Esophagus (tissue), 2 donors: ENCODE data around the gene ELL. TPM values are rescaled to one million over a fixed set of nuclear protein-coding genes. Genes with fewer than 3 reads are reported as not detected.

Experiments
- H3K27ac ChIP-seq, 2 donors: one replicate each; pipeline ENCODE4 v1.5.1; 2013; ENCODE audit warnings: low read depth in 2 of 2, mild to moderate bottlenecking in 2 of 2, inconsistent platforms in 1 of 2, low read length in 1 of 2, moderate library complexity in 1 of 2
- H3K27me3 ChIP-seq, 2 donors: one replicate each; pipeline ENCODE4 v1.6.1; 2013; ENCODE audit warnings: low read length in 2 of 2, control low read depth in 1 of 2, mild to moderate bottlenecking in 1 of 2; ENCODE audit not compliant: insufficient read depth in 2 of 2, control insufficient read depth in 1 of 2
- H3K36me3 ChIP-seq, 2 donors: one replicate each; pipeline ENCODE4 v1.6.1; 2013; ENCODE audit warnings: low read length in 1 of 2; ENCODE audit not compliant: control insufficient read depth in 2 of 2, insufficient read depth in 2 of 2
- H3K4me1 ChIP-seq, 2 donors: one replicate each; pipeline ENCODE4 v1.6.1; 2013; ENCODE audit warnings: low read length in 1 of 2; ENCODE audit not compliant: control insufficient read depth in 2 of 2, insufficient read depth in 2 of 2
- H3K4me3 ChIP-seq, 2 donors: one replicate each; pipeline ENCODE4 v1.5.1; 2013; ENCODE audit warnings: low read length in 2 of 2, mild to moderate bottlenecking in 2 of 2, low read depth in 1 of 2, moderate library complexity in 1 of 2
- H3K9me3 ChIP-seq, 2 donors: one replicate each; pipeline ENCODE4 v1.6.1; 2013; ENCODE audit warnings: mild to moderate bottlenecking in 2 of 2, low read depth in 1 of 2, low read length in 1 of 2, moderate library complexity in 1 of 2; ENCODE audit not compliant: control insufficient read depth in 2 of 2, insufficient read depth in 1 of 2
- WGBS, 2 donors: extraction: QIAGEN DNeasy Blood & Tissue Kit; methylation state at CpG; one replicate each; pipeline ENCODE4 v1.1.7; 2013; 5-methylcytosine and 5-hydroxymethylcytosine counted together
- polyA plus RNA-seq, 2 donors: library from polyadenylated mRNA; stranded (reverse); fragments of 200-250 nt; gene quantifications; one replicate each; pipeline ENCODE4 v1.2.3, GENCODE V29; 2013
- donor health status: healthy with polysubstance abuse.
- donor health status: Bipolar disorder and iron deficiency.

ELL gene
- polyA plus RNA-seq, 2 donors: 7.1 to 9.1 TPM

- 78 to 83% methylated on average over 19 of the region's 19 CpGs for whole genome bisulfite sequencing, 2 donors
- no peaks in the 10 kb centered on the region for H3K9me3 ChIP-seq
- peaks cover 0 to 4% of the 10 kb centered on the region in 2 donors for H3K36me3 ChIP-seq
- H3K4me1 ChIP-seq: peaks cover 14 to 29% of the 10 kb centered on the region in 2 donors
- H3K27me3 ChIP-seq: no peaks in the 10 kb centered on the region
- H3K4me3 ChIP-seq: no peak overlapping the region
- peak overlapping the region in 1 of 2 donors; percentile 16 for H3K27ac ChIP-seq
Measured at GRCh38 chr19:18475762-18476331, 46.0 kb downstream of the ELL start.

- H3K27me3 ChIP-seq: no peaks in the 10 kb centered on the region
- peaks cover 14 to 25% of the 10 kb centered on the region in 2 donors for H3K4me1 ChIP-seq
- WGBS, 2 donors: 55 to 62% methylated on average over 5 of the region's 5 CpGs
- no peak overlapping the region for H3K4me3 ChIP-seq
- no peak overlapping the region for H3K27ac ChIP-seq
- H3K9me3 ChIP-seq: no peaks in the 10 kb centered on the region
- peaks cover 0 to 9% of the 10 kb centered on the region in 2 donors for H3K36me3 ChIP-seq
Measured at GRCh38 chr19:18475004-18475453, 46.8 kb downstream of the ELL start.

- Histone ChIP-seq H3K27ac (peak overlapping the region in 1 of 2 donors; percentile 26), H3K4me1 (peaks cover 15 to 23% of the 10 kb centered on the region in 2 donors)
- 86 to 91% methylated on average over 13 of the region's 13 CpGs for WGBS, 2 donors
Measured at GRCh38 chr19:18474366-18474887, 47.4 kb downstream of the ELL start.

GRCh38 chr19:18473706-18474087 is 48.2 kb downstream of the ELL start:
- H3K36me3 ChIP-seq: peaks cover 0 to 12% of the 10 kb centered on the region in 2 donors
- 95% methylated on average over 8 of the region's 8 CpGs for WGBS, 2 donors
- H3K9me3 ChIP-seq: no peaks in the 10 kb centered on the region
- H3K27me3 ChIP-seq: no peaks in the 10 kb centered on the region
- no peak overlapping the region for H3K4me3 ChIP-seq
- peak overlapping the region; percentile 11 to 51 for H3K27ac ChIP-seq
- peaks cover 13 to 22% of the 10 kb centered on the region in 2 donors for H3K4me1 ChIP-seq

More at GRCh38 chr19:18474366-18474887, 47.4 kb downstream of the ELL start:
- Histone ChIP-seq H3K9me3 (no peaks in the 10 kb centered on the region), H3K36me3 (peaks cover 0 to 12% of the 10 kb centered on the region in 2 donors), H3K4me3 (no peak overlapping the region), H3K27me3 (no peaks in the 10 kb centered on the region)

- H3K27me3 ChIP-seq: no peaks in the 10 kb centered on the region
- no peak overlapping the region for H3K4me3 ChIP-seq
- 74 to 77% methylated on average over 8 of the region's 8 CpGs for whole genome bisulfite sequencing, 2 donors
- H3K9me3 ChIP-seq: no peaks in the 10 kb centered on the region
- H3K27ac ChIP-seq: peak overlapping the region; percentile 11 to 51
- peaks cover 8 to 21% of the 10 kb centered on the region in 2 donors for H3K4me1 ChIP-seq
- peaks cover 0 to 12% of the 10 kb centered on the region in 2 donors for H3K36me3 ChIP-seq
Measured at GRCh38 chr19:18473003-18473705, 48.7 kb downstream of the ELL start.

GRCh38 chr19:18470787-18471186 is 51.1 kb downstream of the ELL start:
- no peak overlapping the region for H3K27ac ChIP-seq
- no peaks in the 10 kb centered on the region for H3K9me3 ChIP-seq
- no peak overlapping the region for H3K4me3 ChIP-seq
- H3K4me1 ChIP-seq: peaks cover 12 to 28% of the 10 kb centered on the region in 2 donors
- H3K27me3 ChIP-seq: no peaks in the 10 kb centered on the region
- 60 to 70% methylated on average over 2 of the region's 2 CpGs for WGBS, 2 donors
- H3K36me3 ChIP-seq: peaks cover 0 to 17% of the 10 kb centered on the region in 2 donors

GRCh38 chr19:18469069-18469846 is 52.6 kb downstream of the ELL start:
- H3K27ac ChIP-seq: no peak overlapping the region
- H3K36me3 ChIP-seq: peaks cover 5 to 27% of the 10 kb centered on the region in 2 donors
- peaks cover 0 to 2% of the 10 kb centered on the region in 2 donors for H3K9me3 ChIP-seq
- WGBS, 2 donors: 75 to 79% methylated on average over 28 of the region's 28 CpGs
- H3K4me3 ChIP-seq: no peak overlapping the region
- peaks cover 9 to 38% of the 10 kb centered on the region in 2 donors for H3K4me1 ChIP-seq
- no peaks in the 10 kb centered on the region for H3K27me3 ChIP-seq

GRCh38 chr19:18468517-18468916 is 53.4 kb downstream of the ELL start:
- 68 to 70% methylated on average over 2 to 3 of the region's 3 CpGs for WGBS, 2 donors
- Histone ChIP-seq H3K27me3 (no peaks in the 10 kb centered on the region), H3K4me1 (peaks cover 8 to 36% of the 10 kb centered on the region in 2 donors), H3K36me3 (peaks cover 5 to 27% of the 10 kb centered on the region in 2 donors), H3K4me3 (no peak overlapping the region), H3K9me3 (peaks cover 0 to 2% of the 10 kb centered on the region in 2 donors), H3K27ac (no peak overlapping the region)

GRCh38 chr19:18467978-18468377 is 53.9 kb downstream of the ELL start:
- H3K9me3 ChIP-seq: peaks cover 0 to 2% of the 10 kb centered on the region in 2 donors
- H3K4me1 ChIP-seq: peaks cover 6 to 36% of the 10 kb centered on the region in 2 donors
- no peak overlapping the region for H3K27ac ChIP-seq
- peaks cover 5 to 27% of the 10 kb centered on the region in 2 donors for H3K36me3 ChIP-seq
- WGBS, 2 donors: 83 to 85% methylated on average over 3 of the region's 3 CpGs
- no peak overlapping the region for H3K4me3 ChIP-seq
- no peaks in the 10 kb centered on the region for H3K27me3 ChIP-seq
